GM10266 (cell line): ENCODE results near the gene MLIP.

ENCODE experiments used
- DNase-seq: peaks from one replicate; pipeline ENCODE4 v3.0.0; 2012; ENCODE audit errors: extremely low spot score
- CTCF ChIP-seq: IDR thresholded peaks from 2 replicates; pipeline ENCODE4 v1.5.1; 2012; ENCODE audit warnings: mild to moderate bottlenecking, low read depth; ENCODE audit not compliant: control insufficient read depth, insufficient read depth; ENCODE audit errors: missing control alignments

Gene MLIP

GRCh38 chr6:54096811-54097210 lies 14.4 kb upstream of the MLIP start:
- no peak for DNase-seq
- TF ChIP-seq CTCF = no peak

- DNase-seq = no peak
- no peak for TF ChIP-seq CTCF
These were observed 13.5 kb upstream of the MLIP start for GRCh38 chr6:54097753-54098152.

- DNase-seq = no peak
- TF ChIP-seq CTCF = no peak
These were observed 12.7 kb upstream of the MLIP start for GRCh38 chr6:54098450-54099044.

- no peak for TF ChIP-seq CTCF
- DNase-seq = no peak
These were observed 12.0 kb upstream of the MLIP start for GRCh38 chr6:54099225-54099624.

GRCh38 chr6:54100411-54101006 lies 10.7 kb upstream of the MLIP start:
- no peak for TF ChIP-seq CTCF
- no peak for DNase-seq

GRCh38 chr6:54102238-54102637 lies 9.0 kb upstream of the MLIP start:
- no peak for TF ChIP-seq CTCF
- DNase-seq = no peak

GRCh38 chr6:54103497-54103896 lies 7.7 kb upstream of the MLIP start:
- no peak for TF ChIP-seq CTCF

More at GRCh38 chr6:54103497-54103896, 7.7 kb upstream of the MLIP start:
- DNase-seq = no peak
